HG03378 (cell line): ENCODE data around the gene GABRB2.
A peak's percentile ranks its signal among the peaks of the same experiment; 100 is the strongest.
"Not testable (repeated sequence)": the region's sequence is repeated elsewhere in the genome, so short reads cannot be mapped to it uniquely, and the experiment has no call there.

Experiments used
- ATAC-seq: cut with Tn5 transposase; IDR thresholded peaks from one replicate; pipeline ENCODE4 v1.9.1; 2021; ENCODE audit warnings: mild to moderate bottlenecking, moderate library complexity; ENCODE audit not compliant: unreplicated experiment

The GABRB2 gene

DNA sequence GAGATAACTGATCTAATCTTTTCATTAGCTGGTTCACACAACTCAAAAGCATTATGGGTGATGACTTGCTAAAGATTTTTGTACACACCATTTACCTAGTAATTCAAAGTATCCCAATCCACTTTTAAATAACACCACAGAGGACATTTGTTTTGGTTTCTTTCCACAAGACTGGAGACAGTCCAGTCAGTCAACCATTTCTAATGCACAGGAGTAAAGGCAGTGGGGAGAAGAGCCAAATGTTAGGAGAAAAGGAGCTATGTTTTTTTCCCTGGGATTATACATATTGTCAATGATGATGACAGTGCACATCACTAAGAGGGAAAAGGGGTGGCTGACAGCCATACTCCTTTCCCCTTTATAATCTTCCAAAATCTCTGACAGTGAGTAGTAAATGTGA lies 240.9 kb downstream of the GABRB2 start:
- ATAC-seq: no peak

DNA sequence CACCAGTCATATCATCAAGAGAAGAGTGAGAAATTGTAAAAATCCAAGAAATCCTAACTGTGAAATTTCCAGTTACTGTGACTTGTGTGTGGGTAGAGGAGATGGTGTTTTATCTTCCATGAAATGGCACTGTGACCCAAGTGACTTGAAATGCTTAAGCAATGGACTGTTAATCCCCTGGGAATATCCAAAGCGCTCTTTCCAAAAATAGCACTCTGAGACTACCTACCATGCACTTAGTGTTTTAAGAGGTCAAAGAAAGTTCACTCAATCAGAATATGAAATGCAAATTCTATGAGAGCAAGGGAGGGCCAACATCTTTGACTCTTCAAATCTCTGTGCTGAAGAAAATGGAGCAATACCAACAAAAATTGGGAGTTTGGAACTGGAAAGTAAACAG lies 244.0 kb downstream of the GABRB2 start:
- ATAC-seq: no peak

DNA sequence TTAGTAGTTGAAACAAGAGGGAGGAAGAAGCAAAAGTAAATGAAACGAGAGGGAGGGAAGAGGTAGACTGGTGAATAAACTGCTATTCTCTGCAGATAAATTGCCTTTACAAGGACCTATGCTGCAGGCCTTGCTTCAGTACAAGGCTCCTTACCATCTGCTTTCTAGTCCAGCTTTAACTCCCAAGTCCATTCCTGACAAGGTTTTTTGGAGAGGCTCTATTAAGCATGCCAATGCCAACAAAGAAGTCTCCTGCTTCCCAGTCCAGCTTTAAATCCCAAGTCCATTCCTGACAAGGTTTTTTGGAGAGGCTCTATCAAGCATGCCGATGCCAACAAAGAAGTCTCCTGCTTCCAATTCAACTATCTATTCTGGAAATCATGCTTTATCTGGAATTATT lies 244.9 kb downstream of the GABRB2 start:
- ATAC-seq: no peak

DNA sequence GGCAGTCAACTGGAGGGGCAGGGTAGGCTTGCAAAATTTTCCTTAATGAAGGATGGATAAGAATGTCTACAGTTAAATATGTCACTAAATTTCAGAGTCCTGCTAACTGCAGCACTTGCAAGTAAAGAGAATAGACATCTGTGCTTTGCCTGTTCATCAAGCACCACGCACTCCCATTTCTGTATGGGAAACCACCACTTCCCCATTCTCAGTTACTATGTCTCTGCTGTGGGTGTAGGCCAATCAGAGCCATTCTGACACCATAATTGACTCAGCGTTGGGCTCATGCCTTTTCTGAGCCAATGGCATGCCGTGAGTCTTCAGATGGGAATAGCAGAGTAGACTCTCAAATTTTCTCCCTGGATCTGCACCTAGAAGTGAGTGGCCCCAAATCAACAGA lies 247.5 kb downstream of the GABRB2 start:
- peak; percentile 83 for ATAC-seq

GRCh38 chr5:161297388-161297787 lies 249.1 kb downstream of the GABRB2 start:
- ATAC-seq: not testable (repeated sequence)

GRCh38 chr5:161295721-161296250 lies 250.7 kb downstream of the GABRB2 start:
- no peak for ATAC-seq

DNA sequence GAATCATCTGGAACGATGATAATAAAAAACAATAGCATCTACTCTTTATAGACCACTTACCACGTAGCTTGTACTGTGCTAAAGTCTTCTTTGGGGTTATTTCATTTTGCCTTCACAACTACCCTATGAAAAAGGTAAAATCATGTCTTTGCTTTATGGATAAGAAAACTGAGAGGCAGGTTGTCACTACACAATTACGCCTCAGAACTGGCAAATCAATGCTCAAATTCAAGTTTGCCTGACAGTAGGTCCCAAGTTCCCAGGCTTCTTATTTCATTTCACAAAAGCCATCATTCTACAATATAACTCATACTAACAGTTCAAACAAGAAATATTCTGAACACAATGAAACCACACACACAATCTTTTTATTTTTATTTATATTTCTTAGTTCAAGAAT lies 258.5 kb downstream of the GABRB2 start:
- no peak for ATAC-seq

DNA sequence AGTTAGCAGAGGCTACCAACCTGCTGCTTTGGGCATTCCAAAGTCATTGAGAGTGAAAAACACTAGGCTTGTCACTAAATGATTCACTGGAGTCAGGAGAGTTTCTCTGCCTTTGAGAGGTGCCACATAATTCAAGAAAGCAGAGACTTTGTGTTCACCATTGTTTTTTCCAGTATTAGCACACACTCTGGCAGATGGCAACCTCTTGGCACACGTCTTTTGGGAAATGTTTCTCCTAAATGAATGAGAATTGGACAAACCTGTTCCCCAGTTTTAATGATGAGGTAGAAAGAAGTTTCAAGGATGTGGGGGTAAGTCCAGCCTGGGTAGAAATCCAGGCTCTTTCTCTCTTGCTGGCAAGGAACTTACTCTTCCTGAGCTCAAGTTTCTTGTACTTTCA lies 259.1 kb downstream of the GABRB2 start:
- no peak for ATAC-seq

- peak; percentile 95 for ATAC-seq
Observed at GRCh38 chr5:161286066-161286655, 260.4 kb downstream of the GABRB2 start.

- ATAC-seq: no peak
Observed at GRCh38 chr5:161284445-161284844, 262.1 kb downstream of the GABRB2 start.

GRCh38 chr5:161283296-161283695 lies 263.2 kb downstream of the GABRB2 start:
- ATAC-seq: no peak

DNA sequence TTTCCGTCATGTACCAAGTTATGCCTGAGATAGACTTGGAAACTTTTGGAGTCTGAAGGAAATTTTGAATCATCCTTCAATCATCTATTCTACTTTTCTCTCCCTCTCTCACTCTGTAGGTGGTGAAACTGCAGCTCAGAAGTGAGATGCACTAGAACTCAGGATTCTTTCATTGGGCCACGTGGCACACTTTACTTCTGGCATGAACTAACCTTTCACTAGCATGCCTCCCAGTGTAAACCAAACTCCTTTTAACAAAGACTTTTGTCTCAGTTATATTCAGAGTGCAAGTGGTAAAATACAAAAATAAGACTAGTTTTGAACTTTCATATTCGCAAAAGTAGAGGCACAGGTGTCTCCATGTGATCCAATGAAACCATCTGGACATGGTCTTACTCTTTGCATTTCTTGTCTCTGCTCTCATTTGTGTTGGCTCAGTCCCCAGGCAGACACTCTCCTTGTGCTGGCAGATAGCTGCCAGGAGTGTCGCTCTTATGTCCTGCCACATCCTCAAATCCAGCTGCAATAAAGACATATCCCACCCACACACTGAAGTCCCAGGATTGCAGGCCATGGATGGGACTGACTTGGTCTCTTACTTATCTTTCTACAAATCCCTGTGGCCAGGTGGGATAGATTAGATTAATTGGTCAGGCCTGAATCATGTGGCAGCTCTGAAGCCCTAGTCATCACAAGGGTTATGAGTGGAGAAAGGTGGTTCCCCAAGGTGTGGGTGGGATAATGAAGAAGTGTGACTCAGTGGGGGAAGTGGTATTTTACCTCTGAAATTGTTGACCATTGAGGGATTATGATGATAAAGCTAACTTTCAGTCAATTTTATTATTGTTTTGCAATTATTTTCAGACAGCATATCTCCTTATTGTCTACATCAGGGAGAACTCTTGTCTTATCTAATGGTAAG lies 267.5 kb downstream of the GABRB2 start:
- ATAC-seq: peak; percentile 71

DNA sequence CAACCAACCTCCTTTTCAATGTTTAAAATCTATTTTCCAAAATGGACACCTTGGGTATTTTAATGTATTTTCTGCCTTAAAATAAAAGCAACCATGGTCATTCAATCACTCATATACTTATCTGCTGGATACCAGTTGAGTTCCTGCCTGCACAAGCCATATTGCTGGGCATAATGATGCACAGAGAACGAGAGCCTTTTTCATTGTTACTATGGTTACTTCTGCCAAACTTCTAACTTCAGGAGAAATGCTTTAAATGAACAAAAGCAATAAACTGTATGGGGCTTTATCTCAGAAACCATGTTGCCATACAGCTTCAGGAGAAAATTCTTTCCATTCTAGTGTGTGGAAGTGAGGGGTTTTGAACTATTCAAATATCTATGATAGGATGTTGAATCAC lies 269.5 kb downstream of the GABRB2 start:
- ATAC-seq: no peak

DNA sequence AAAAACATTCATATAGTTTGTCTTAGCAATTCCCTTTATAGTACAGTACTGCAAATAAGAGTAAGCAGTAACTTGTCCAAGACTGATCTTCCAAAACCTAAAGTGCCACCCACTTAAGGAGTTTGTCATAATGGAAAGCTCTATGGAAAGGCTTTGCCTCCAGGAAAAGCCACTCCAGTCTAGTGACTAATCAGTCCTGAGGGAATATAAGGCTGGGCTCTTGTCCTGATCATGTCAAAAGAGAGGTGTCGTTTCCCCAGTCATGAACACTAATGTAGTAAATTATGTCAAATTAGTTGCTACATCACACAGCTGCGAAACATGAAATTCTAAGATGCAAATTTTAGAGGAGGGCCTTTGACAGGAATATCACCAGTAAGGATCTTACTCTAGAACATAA lies 271.6 kb downstream of the GABRB2 start:
- no peak for ATAC-seq

DNA sequence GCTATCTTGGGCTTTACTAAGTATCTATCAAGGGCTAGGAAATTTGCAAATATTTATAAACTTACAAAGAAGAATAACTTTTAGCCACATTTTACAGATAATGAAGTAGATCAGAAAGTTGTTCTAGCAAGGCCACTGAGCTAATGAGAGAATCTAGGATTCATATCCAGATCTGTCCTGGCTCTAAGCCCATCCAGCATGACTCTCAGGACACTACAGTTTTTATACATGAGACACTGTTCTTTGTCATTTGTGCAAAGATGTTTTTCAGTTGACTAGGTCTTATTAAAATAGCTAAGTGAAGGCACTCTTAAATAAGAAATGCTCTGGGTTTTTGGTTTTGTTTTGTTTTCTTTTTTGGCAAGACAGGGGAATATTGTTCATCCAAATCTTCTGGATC lies 273.1 kb downstream of the GABRB2 start:
- ATAC-seq: no peak

DNA sequence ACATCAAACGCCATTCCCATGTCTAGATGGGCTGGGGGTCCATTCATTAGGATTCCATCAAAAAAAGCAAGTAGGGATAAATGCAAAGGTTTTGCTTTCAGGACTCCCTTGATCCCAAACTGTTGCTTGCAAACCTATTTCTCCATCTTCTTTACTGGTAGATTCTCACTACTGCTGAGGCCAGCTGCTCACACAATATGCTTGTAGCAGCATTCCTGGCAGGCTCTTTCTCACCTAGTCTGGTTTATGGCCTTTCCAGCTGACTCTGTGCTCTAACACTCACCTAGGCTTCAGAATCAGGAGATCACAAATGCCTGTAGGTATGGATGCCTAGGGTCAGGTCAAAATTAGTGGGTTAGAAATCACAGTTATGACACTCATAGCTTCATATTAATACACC lies 274.7 kb downstream of the GABRB2 start:
- no peak for ATAC-seq

DNA sequence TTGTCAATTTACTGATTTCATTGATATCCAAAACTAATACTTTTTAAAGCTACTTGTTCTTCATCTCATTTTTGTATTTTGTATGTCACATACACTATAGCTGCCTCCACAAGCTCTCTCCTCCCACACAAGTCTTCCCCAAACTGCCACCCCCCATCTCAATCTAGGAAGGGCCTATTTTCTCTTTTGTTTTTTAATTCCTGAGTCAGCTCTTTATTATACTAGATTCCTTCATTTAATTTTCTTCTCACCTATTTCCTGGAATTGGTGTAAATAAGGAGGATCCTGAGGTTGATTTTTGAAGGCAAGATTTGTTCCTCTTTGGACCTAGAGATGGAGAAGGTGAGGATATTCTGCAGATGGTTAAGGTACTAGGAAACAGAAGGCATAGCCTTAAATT lies 277.4 kb downstream of the GABRB2 start:
- ATAC-seq: no peak

GRCh38 chr5:161266954-161267353 lies 279.6 kb downstream of the GABRB2 start:
- ATAC-seq: no peak

GRCh38 chr5:161265006-161265405 lies 281.5 kb downstream of the GABRB2 start:
- ATAC-seq: no peak

DNA sequence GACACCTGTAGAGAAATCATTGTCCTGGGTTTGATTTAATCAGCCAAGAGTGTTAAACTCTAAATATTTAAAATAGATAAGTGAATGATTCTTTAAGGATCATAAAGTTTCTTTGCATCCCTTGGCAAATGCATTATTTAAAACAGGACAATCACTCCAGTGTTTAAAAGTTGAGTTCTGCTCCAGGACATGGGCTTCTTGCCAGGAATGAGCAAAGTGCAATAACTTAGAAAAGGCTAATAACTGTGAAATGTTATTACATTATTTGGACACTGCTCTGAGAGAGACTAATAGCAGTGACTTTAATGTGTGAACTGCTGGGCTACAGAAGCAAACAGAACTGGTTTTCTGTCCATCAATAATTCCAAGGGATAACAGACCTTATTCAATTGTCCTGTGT lies 283.3 kb downstream of the GABRB2 start:
- no peak for ATAC-seq

- peak; percentile 56 for ATAC-seq
Observed at GRCh38 chr5:161261668-161262323, 284.7 kb downstream of the GABRB2 start.

- ATAC-seq: peak; percentile 74
Observed at GRCh38 chr5:161258438-161258837, 288.1 kb downstream of the GABRB2 start.
